ENCODE results near the gene VDR.

Gene VDR

DNA sequence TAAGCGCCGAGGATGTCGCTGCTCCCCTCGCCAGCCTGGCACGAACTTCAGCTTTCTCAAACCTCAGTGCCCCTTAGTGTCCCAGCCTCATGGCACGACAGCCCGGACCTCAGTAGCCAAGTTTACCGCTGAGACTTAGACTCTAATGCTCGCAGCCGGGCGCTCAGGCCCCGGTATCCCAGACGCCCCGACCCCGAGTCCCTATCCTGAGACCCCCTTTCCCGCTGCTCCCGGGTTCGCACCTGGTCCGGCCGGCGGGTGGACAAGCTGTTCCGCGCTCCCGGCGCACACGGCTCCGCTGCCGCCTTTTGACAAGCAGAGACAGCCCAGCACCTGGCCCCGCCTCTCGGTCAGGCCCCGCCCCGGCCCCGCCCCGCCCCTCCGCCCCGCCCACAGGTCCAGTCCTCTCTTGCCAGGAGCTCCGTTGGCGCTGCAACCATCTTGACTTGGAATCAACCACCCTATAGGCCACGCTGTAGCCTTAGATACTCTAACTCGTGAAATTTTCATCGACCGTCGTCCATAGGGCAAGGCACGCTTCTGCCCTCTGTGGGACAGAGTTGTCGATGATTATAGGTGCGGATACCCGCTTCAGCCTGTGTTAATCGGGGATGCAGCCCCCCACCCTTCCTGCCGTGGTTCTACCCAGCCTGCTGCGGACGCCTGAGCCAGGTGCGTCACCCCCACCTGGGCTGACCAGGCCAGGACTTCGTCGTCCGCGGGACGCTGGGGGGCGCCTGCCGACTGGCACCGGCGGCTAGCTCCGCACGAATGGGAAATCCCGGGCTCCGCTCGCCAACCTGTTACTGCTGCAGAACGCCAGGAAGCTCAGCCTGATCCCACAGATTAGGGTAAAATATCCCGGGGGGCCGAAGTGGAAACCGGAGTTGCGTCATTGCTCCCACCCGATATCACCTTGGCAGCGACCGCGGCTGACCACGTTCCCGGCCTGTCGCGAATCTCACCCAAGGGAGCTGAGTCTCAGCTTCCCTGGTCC is at the start of gene VDR:
Gene VDR, minus strand, starts transcription at position 282 of the 997 bp plus-strand sequence. CDS start 25,881 bp downstream, outside the sequence.
- FAIRE-seq, result no peak

DNA sequence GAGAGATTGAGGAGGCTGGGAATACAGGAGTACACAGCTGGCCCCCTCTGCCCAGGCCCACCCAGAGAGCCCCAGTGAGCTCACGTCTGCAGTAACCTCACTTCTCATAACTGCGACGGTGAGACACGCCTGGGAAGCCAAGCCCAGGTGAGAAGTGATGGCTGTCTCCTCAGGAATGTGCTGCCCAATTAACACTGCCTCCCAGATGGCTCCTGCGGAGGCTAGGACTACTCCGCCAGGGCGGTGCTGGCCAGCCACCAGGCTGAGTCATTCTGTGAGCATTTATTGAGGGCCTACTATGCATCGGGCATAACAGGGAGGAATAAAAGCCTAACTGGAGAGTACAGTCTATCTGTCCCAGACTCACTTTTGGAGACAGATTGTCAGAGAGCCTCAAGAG is 49.3 kb upstream of the VDR start:
- FAIRE-seq, result no peak

DNA sequence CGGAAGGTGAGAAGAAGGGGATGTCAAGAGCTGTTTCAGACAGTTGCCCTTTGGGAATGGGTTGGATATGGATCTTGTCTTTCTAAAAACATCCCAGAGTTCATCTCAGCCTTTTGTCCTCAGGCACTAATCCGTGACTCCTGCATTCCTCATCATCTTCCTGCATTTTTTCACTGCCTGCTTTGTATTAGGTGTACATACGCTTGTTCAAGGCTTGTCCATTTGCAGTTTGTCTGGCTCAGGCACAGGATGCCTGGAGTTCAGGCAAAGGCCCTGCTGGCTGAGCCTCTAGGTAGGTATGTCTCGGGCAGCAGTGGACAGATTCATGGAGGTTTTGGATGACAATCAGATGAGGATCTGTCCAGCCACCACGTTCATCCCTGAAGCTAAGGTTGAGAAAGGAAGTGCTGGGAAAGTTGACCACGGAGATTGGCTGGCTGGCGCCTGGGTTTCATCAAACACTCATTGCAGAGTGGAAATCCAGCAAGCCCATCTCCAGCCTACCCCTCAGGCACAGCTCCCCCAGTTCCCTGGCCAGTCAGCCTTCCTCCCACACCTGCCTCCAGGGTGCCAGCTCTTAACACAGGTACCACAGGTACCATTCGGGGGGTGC is 46.2 kb upstream of the VDR start:
- no peak for FAIRE-seq

DNA sequence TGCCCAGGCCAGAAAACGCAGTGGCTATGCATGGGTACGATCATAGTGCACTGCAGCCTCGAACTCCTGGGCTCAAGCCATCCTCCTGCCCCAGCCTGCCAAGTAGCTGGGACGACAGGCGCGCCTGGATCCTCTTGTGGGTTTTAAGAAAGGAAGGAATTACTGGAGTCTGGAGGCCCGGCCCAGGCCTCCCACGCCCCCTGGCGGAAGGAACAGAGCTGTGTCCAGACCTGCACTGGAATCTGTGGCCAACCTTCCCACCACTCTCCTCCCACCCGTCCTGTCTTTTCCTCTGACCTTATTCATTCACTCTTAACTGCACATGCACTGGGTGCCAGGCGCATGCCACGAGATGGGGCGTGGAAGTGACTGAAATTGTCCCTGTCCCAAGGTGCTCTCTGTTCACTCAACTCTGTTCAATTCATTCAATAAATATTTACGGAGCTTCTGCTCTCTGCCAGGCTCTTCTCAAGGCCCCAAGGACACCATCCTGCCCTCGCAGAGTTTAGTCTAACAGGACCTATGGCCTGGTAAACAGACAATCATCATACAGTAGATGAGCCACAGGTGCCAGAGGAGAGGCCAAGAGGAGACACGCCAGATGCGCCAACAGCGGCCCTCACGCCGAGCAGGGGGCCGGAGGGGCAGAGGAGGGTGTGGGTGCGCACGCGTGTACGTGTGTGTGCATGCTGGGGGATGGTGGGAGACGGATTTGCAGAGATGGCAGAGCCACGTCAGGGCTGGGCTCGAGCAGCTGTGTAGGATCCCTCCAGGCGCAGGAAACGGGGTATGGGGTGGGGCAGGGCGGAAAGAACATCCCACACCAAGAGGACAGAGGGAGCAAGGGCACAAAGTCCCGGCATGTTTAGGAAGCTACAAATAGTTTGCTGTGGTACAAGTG is 44.9 kb upstream of the VDR start:
- FAIRE-seq, result no peak

DNA sequence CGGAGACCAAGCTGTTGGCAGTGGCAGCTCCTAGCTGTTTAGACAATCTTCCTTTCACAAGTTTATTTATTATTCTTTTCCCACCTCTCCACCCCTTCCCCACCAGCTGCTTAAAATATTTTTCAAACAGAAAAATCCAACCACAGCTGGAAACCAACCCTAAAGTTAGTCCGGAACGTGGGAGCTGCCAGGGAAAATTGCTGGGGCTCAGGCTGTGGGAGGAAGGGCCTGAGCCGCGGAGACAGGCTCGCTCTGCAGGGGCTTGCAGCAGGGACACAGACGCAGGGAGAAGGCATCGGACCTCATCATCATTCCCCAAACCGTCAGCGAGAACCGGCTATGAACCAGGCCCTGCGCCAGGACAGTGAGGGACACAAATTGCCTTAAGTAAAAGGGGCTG is 42.5 kb upstream of the VDR start:
- no peak for FAIRE-seq

DNA sequence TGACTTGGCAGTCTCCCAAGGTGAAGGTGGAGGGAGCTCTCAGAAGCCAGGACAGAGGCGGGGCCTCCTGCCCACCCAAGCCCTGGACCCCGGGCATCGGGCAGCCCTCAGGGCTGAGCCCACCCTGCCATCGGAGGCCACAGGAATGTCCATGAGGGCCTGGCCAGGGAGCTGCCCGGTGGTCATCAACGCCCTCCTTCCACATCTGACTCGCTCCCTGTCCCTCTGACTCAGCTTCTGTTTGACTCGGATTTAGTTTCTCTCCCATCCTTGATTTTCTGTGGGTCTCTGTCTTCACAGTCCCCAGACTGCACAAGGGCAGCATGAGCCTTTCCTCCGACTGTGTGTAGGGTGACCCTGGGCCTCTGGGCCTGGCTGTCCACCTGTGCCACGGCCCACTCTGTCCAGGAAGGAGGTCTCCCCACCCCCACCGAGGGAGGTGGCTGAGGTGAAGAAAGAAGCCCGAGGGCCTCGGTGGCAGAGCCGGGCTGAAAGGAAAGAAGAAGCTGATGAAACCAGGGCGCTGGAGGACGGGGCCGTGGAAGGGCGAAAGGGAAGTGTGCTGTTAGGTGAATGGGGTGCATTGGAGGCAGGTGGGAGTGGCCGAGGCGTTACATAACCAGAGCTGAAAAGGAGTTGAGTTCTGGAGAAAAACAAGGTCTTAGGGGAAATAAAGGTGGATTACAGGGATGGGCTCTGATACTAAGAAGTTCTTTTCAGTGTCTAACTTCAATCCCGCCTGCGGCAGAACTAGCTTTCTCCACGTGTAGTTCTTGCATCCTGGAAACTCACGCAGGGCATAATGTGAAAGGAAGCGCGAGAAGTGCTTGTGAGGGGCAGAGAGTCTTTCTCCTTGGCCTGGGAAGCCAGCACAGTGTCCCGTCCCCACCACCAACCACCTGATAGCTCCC is 41.9 kb upstream of the VDR start:
- no peak for FAIRE-seq

DNA sequence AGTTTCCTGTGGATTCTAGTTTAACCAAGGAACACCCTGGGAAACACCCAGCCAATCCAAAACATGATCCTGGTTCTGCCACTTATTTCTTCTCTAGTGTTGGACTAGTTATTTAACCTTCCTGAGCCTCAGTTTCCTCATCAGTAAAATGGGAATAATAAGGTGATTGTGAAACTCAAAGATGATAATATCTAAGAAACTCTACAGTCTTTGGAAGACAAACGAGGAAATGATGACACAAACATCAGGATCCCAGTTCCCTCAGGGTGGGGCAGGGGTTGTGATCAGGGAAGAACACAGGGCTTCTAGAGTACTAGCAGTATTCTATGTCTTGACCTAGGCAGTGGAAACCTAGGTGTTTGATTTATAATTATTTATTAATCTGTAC is 40.5 kb upstream of the VDR start:
- no peak for FAIRE-seq

DNA sequence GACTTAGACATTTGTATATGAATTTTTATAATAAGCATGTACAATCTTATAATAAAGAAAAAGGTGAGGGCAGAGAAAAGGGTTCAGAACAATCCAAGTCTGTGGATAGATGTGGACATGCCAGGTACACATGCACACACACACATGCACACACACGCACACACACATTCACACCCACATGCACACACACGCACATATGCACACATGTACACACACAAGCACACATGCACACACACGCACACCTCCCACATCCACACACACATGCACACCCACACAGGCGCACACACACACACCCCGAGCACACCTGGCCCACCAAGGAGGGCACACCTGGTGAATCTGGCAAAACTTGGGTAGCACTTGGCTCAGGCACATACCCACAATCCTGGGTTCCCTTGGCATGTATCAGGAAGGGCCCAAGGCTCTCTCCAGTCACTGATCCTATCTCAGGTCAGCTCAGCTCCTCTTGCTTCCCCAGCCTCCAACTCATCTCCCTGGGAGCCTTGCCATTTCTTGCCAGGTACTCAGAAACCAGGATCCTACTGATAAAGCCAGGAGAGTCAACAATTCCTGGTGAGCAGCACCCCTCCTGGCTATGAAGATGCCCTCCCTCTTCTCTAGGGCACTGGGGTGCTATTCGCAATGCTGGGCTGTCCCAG is 40.0 kb upstream of the VDR start:
- FAIRE-seq, result no peak

DNA sequence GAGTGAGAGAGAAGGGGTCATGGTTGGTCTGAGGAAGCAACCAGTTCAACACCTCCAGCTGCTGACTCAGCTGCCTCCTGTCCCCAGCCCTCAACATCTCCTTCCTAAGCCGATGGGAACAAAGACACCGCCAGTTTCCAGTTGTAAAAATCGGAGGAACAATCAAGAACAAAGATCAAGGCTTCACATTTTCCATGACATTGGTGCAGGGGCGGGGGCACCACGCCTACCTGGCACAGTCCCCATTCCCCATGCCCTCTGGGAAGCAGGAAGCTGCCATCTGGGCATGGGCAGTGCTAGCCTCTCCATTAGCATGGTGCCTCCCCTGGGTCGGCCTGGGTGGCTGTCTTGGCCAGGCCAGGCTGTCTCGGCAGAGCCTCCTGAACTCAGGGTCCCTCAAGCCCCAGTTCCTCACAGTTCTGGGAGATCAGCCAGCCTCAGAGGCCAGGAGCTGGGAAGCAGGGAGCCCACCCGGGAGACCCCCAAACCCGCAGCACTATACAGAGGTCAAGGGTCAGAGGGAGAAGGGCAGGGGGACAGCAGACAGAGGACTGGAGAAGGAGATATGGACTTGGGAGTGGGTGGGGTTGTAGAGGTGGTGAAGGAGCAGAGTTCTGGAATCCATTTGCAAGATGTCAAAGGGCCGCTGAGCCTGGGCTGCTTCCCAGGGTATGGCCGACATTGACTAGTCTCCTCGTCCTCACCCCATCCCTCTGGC is 39.0 kb upstream of the VDR start:
- FAIRE-seq, result no peak

DNA sequence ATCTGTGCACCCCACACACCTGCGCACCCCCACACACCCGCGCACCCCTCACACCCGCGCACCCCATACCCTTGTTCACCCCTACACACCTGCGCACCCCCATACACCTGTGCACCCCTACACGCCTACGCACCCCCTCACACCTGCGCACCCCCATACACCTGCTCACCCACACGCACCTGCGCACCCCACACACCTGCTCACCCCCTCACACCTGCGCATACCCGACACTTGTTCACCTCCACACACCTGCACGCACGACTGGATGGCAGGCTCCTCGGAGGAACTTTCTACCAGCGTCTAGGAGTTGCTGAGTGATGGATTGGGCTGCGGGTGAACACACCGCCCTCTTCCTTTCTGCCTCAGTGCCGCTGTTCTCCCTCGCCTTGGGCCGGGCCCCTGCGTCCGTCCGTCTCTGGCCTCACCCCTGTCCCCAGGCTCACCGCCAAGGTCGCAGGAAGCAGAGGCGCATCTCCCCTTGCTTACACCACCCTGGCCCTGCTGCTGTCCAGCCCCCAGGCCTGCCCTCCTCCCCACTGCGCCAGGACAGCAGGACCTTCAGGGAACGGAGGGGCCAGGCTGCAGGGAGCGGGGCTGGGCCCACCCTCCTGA is 37.9 kb upstream of the VDR start:
- no peak for FAIRE-seq

DNA sequence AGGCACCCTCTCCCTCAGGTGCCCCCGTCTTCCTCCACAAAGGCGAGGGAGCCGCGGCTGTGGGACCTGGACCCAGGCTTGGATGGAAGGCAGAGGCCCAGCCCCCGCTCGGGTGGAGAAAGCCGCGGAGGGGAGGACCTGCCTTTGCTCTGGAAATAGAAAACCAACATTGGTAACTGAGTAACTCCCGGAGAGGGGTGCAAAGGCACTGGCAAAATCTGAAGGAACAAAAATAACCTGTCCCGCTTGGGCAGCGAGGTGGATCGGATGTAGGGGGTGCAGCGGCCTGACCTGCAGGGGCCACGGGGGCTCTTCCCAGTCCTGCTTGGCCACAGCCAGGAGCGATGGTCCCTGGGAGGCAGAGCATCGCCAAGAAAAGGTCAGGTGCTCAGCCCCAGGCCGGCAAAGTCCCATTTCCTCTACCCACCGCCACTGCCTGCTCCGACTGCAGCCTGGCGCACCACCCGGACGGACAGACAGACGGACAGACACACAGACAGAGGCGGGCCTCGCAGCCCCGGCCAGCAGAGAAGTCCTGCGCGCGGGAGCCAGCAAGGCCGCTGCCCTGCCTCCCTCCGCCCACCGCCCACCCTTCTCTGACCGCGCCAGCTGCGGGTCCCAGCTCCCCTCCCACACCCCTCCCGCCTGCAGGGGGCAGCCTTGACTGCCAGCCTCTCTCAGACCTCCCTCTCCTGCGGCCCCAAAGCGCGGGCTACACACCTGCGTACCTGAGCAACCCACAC is 37.2 kb upstream of the VDR start:
- no peak for FAIRE-seq

DNA sequence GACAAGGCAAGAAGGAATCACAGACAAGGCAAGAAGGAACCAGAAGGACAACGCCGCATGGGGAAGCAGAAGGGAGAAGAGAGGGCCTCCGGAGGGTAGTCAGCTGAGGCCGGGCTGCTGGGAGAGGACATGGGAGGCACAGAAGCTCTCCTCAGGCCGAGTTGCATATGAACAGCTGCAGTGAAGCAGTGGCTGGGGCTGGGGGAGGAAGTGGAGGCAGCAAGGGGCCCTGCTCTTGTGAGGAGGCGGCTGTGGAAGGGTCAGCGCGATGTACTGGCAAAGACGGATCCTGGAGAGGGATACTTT is 36.6 kb upstream of the VDR start:
- FAIRE-seq, result no peak

DNA sequence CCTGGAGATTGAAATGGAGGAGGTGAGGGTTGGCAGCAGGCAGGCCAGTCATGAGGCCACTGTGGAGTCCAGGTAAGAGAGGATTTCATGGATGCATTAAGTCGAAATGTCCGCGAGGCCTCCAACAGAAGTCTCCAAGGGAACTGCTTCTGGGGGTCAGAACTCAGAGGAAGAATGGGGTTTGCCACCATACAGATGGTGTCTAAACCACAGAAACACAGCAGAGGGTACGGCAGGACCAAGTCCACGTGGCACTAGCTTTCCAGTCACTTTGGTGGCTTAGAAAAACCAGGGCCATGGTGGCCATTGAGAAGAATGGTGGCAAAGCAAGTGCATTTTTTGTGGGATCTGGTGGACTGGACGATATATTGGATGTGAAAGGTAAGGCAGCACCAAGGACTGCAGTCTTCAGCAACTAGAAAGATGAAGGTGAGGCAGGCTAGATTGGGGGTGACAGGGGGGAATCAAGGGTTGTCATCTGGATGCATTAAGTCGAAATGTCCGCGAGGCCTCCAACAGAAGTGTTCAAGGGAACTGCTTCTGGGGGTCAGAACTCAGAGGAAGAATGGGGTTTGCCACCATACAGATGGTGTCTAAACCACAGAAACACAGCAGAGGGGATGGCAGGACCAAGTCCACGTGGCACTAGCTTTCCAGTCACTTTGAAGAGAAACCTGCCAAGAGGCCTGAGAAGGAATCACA is 36.1 kb upstream of the VDR start:
- FAIRE-seq, result no peak

DNA sequence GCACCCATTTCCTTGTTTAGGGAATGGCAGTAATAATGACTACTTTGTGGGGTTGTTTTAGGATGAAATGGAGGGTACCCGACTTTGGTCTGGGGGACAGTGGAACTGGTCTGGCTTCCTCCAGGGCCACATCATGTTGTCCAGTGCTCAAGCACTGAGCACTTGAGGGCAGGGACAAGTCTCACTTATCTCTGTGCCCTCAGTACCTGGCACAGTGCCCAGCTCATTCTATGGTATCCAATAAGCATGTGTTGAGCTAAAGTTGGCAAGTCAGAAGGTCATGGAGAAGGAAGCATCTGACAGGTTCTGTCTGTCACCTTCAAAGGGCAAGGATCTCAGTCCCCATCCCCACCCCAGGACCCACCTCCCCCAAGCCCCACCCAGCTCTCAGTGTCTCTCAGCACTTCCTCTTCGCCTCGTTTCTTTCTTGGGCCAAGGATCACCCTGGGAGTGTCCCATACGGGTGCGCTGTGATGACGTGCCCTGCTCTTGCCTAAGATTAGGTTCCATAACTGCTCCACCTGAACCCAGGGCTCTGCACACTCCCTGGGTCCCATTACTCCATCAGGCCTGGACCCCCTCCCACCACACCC is 34.3 kb upstream of the VDR start:
- no peak for FAIRE-seq

DNA sequence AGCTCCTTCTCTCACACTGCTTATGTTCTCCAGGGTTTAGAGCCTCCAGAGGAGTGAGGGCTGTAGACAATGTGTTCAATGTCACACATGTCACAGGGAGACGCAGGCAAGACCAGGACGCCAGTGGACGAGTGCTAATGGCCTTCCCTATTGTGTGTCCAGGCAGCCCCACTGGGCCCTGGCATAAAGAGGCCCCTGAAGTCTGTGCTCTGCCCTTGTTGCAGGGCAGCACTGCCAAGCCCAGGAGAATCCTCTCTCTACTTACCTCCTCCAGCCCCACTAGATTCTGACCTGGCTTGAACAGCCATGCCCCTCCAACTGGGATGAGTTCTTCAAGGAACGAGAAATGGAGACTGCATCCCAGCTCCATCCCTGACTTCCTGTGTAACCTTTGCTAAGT is 33.8 kb upstream of the VDR start:
- no peak for FAIRE-seq

DNA sequence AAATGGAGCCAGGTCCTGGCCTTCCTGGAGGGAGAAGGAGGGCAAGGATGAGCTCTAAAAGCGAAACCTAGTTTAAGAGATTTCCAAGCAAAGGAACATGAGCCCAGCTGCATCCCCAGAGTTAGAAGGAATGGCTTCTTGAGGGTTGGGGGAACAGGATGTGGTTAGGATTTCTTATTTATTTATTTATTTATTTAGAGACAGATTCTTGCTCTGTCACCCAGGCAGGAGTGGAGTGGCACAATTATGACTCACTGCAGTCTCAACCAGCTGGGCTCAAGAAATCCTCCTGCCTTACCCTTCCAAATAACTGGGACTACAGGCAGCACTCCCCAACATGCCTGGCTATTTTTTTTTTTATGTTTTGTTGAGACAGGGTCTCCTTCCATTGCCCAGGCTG is 33.3 kb upstream of the VDR start:
- FAIRE-seq, result no peak

DNA sequence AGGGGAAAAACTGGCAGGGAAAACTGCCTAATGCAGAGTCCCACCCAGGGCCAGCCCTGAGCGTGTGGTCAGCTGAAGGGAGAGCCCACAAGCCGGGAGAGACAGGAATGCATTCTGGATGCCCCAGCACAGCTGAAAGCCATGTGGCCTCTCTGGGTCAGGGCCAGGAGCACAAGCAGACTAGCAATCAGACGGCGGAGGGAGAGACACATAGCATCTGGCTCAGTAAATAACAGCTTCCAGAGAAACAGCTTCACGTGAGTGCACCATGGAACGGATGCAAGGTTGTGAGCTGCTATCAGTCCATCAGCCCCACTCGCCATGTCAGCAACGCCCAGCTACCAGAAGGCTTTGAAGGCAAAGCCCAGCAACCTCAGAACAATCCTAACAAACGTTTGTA is 30.4 kb upstream of the VDR start:
- FAIRE-seq, result no peak

DNA sequence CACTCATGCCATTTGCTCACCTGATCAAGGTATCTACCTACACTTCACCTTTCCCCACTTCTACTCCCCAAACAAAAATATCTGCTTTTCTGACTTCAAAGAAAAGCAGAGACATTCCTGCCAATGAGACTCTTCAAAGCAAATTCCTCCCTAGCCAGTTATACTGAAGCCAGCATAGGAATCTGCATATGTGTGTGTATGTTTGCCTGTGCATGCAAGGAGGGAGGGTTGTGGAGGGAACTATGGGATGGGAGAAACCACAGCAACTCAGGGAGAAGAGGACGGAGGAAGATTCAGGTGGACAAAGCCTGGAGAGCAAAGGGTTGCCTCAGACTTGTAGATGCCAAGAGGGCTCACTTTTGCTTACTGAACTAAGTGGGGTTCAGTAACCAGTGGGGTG is 26.4 kb upstream of the VDR start:
- no peak for FAIRE-seq

DNA sequence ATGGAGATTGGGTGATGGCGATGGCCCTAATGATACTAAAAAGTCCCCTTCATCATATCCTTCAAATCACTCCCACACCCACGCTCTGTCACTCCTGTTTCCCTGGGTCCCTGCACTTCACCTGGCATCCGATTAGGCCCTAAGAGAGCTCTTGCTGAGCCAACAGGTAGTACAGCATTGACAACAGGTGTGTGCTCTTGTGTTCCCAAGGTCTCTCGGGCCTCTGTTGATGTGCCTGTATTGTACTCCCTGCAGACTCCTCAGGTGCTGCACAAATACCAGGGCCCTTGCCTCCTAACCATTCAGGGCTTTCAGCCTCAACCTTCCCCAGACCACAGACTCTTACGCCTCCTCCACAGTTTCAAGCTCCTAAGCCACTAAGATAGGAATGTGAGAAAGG is 25.8 kb upstream of the VDR start:
- no peak for FAIRE-seq

Measured in colon (tissue), 2 donors.